GM12878 (cell line): ENCODE results near the gene FNDC3B. TPM values are rescaled to one million over a fixed set of nuclear protein-coding genes. Genes with fewer than 3 reads are reported as not detected.

Source experiments
- MYC ChIP-seq: IDR thresholded peaks from 2 replicates; pipeline ENCODE4 v1.6.1; 2011; ENCODE audit warnings: mild to moderate bottlenecking, low read length, moderate library complexity, inconsistent platforms; ENCODE audit not compliant: insufficient read depth, insufficient replicate concordance, insufficient read length, severe bottlenecking
- polyA plus RNA-seq, 11 experiments: library from polyadenylated mRNA; depleted of rRNA in 4 of 11; unstranded in 6 of 11; stranded (reverse) in 5 of 11; fragments of >200 nt; fragmentation: Nextera tagmentation in 4 of 11; fragmentation: Illumina TruSeq in 1 of 11; extraction: Ambion mirVana in 4 of 11; extraction: Trizol in 1 of 11; gene quantifications; 1 replicate in 1 of 11; 2 replicates in 10 of 11; pipeline versions ENCODE4 v1.2.1 to v1.2.3, GENCODE V29; 2011 to 2016; ENCODE audit warnings: inconsistent platforms in 2 of 11, missing spikeins in 2 of 11, low read depth in 1 of 11
- total RNA-seq, 4 experiments: library from RNA; depleted of rRNA in 3 of 4; stranded (reverse); fragments of >200 nt in 3 of 4; fragmentation: Illumina TruSeq in 1 of 4; extraction: Trizol in 1 of 4; gene quantifications; 2 replicates each; pipeline versions ENCODE4 v1.2.1 to v1.2.3, GENCODE V29; 2013 to 2021
- TF ChIP-seq, protein P1 (sequence below): fragments of 450-650 bp; IDR thresholded peaks from 2 replicates; pipeline ENCODE4 v1.6.1; 2017; ENCODE audit warnings: mild to moderate bottlenecking, moderate library complexity
- TF ChIP-seq, protein P2 (sequence below): fragments of 450-650 bp; IDR thresholded peaks from 2 replicates; pipeline ENCODE4 v1.6.1; 2017; ENCODE audit warnings: low read depth, mild to moderate bottlenecking, moderate library complexity
- TF ChIP-seq, protein P3 (sequence below): fragments of 450-650 bp; IDR thresholded peaks from 2 replicates; pipeline ENCODE4 v1.6.1; 2017; ENCODE audit warnings: mild to moderate bottlenecking, low read depth, inconsistent platforms; ENCODE audit not compliant: poor library complexity, severe bottlenecking

The FNDC3B gene
- total and polyA plus RNA-seq, 10 of the 15 experiments (the other 5 are each of a cell fraction or from before 2014, with no cell fraction given) = 7.9 to 35.0 (median 18.5) TPM

DNA sequence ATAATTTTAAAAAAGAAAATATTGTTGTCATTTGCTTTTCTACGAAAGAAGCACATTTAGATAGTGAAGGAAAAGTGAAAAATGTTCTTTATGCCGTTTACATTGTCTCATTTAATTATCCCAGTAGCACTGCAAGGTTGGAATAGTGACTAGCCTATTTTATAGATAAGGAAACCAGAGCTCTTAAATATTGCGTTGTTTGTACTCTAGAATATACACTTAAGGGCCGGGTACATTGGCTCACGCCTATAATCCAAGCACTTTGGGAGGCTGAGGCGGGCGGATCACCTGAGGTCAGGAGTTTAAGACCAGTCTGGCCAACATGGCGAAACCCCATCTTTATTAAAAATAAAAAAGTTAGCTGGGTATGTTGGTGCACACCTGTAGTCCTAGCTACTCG lies 127.5 kb downstream of the FNDC3B start (continued):
- TF ChIP-seq, protein P1, sequence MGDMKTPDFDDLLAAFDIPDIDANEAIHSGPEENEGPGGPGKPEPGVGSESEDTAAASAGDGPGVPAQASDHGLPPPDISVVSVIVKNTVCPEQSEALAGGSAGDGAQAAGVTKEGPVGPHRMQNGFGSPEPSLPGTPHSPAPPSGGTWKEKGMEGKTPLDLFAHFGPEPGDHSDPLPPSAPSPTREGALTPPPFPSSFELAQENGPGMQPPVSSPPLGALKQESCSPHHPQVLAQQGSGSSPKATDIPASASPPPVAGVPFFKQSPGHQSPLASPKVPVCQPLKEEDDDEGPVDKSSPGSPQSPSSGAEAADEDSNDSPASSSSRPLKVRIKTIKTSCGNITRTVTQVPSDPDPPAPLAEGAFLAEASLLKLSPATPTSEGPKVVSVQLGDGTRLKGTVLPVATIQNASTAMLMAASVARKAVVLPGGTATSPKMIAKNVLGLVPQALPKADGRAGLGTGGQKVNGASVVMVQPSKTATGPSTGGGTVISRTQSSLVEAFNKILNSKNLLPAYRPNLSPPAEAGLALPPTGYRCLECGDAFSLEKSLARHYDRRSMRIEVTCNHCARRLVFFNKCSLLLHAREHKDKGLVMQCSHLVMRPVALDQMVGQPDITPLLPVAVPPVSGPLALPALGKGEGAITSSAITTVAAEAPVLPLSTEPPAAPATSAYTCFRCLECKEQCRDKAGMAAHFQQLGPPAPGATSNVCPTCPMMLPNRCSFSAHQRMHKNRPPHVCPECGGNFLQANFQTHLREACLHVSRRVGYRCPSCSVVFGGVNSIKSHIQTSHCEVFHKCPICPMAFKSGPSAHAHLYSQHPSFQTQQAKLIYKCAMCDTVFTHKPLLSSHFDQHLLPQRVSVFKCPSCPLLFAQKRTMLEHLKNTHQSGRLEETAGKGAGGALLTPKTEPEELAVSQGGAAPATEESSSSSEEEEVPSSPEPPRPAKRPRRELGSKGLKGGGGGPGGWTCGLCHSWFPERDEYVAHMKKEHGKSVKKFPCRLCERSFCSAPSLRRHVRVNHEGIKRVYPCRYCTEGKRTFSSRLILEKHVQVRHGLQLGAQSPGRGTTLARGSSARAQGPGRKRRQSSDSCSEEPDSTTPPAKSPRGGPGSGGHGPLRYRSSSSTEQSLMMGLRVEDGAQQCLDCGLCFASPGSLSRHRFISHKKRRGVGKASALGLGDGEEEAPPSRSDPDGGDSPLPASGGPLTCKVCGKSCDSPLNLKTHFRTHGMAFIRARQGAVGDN = no peak
- TF ChIP-seq, protein P2, sequence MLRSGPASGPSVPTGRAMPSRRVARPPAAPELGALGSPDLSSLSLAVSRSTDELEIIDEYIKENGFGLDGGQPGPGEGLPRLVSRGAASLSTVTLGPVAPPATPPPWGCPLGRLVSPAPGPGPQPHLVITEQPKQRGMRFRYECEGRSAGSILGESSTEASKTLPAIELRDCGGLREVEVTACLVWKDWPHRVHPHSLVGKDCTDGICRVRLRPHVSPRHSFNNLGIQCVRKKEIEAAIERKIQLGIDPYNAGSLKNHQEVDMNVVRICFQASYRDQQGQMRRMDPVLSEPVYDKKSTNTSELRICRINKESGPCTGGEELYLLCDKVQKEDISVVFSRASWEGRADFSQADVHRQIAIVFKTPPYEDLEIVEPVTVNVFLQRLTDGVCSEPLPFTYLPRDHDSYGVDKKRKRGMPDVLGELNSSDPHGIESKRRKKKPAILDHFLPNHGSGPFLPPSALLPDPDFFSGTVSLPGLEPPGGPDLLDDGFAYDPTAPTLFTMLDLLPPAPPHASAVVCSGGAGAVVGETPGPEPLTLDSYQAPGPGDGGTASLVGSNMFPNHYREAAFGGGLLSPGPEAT = no peak
- TF ChIP-seq, protein P3, sequence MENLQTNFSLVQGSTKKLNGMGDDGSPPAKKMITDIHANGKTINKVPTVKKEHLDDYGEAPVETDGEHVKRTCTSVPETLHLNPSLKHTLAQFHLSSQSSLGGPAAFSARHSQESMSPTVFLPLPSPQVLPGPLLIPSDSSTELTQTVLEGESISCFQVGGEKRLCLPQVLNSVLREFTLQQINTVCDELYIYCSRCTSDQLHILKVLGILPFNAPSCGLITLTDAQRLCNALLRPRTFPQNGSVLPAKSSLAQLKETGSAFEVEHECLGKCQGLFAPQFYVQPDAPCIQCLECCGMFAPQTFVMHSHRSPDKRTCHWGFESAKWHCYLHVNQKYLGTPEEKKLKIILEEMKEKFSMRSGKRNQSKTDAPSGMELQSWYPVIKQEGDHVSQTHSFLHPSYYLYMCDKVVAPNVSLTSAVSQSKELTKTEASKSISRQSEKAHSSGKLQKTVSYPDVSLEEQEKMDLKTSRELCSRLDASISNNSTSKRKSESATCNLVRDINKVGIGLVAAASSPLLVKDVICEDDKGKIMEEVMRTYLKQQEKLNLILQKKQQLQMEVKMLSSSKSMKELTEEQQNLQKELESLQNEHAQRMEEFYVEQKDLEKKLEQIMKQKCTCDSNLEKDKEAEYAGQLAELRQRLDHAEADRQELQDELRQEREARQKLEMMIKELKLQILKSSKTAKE = no peak
- TF ChIP-seq MYC = no peak
